NCI-H1105 (cell line): ENCODE measurements around the gene GREM1.

Source experiments
- DNase-seq: peaks from one replicate; lab custom pipeline; 2025; lab: John Stamatoyannopoulos, UW

GREM1 gene

GRCh38 chr15:32784581-32784980 lies 66.8 kb downstream of the GREM1 start:
- DNase-seq, result no peak

- no peak for DNase-seq
Observed at GRCh38 chr15:32786906-32787305, 69.1 kb downstream of the GREM1 start.

GRCh38 chr15:32787949-32788348 lies 70.1 kb downstream of the GREM1 start:
- no peak for DNase-seq

GRCh38 chr15:32790352-32790999 lies 72.7 kb downstream of the GREM1 start:
- no peak for DNase-seq

GRCh38 chr15:32792436-32792835 lies 74.6 kb downstream of the GREM1 start:
- DNase-seq, result no peak
